GM10248 (cell line): ENCODE measurements around the gene PTH.

Source experiments
- CTCF ChIA-PET: fragments of 300-600 bp; sonication (Branson Sonifier 250); formaldehyde crosslinking; extraction: SDS; loops from one replicate; lab custom pipeline; 2021; ENCODE audit warnings: antibody characterized with exemption; lab: Yijun Ruan, JAX
- POLR2A ChIA-PET: fragments of 350-650 bp; sonication (Branson Sonifier 250); formaldehyde crosslinking; extraction: SDS; loops from one replicate; lab custom pipeline; 2020; ENCODE audit warnings: antibody characterized with exemption; lab: Yijun Ruan, JAX
- DNase-seq: peaks from one replicate; pipeline ENCODE4 v3.0.0; 2012; ENCODE audit errors: extremely low spot score
- CTCF ChIP-seq: IDR thresholded peaks from 2 replicates; pipeline ENCODE4 v1.5.1; 2012; ENCODE audit warnings: mild to moderate bottlenecking, low read depth; ENCODE audit errors: extremely low read depth, missing control alignments, control extremely low read depth

PTH gene

GRCh38 chr11:13446444-13446843, 49.4 kb downstream of the PTH start:
- no peak for DNase-seq
- ChIA-PET POLR2A (no interaction called here), CTCF (no interaction called here)
- no peak for TF ChIP-seq CTCF

- no peak for TF ChIP-seq CTCF
- ChIA-PET POLR2A (no interaction called here), CTCF (interaction anchor here (1.5 kb wide), 1 partner anchor 102 kb away, joined by 3 read pairs; no protein-coding TSS in a partner anchor)
- DNase-seq = no peak
Observed at GRCh38 chr11:13445588-13445987, 50.2 kb downstream of the PTH start.
